ENCODE measurements around the gene CRPPA. TPM values are rescaled to one million over a fixed set of nuclear protein-coding genes. Genes with fewer than 3 reads are reported as not detected.
A peak's percentile ranks its signal among the peaks of the same experiment; 100 is the strongest.

CRPPA gene
- polyA plus RNA-seq, 5 donors: 3.0 to 3.9 (median 3.6) TPM

DNA sequence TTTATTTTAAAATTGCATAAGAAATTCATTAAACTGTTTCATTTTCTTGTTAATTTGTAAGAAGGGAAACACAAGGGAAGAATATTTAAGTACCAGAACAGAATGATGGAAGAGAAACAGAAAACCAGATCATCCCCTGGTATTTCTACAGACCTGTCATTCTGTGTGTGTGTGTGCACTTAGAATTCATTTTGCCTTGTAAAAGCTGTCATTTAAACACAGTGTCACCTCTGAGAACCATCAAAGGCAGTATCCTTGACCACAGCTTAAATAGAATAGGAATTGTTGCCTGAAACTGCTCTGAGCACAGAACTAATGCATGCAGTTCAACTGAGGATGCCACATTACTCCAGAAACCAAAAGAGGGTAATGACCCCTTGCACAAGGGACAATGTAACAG lies 6.8 kb upstream of the CRPPA start:
- no peak for DNase-seq

DNA sequence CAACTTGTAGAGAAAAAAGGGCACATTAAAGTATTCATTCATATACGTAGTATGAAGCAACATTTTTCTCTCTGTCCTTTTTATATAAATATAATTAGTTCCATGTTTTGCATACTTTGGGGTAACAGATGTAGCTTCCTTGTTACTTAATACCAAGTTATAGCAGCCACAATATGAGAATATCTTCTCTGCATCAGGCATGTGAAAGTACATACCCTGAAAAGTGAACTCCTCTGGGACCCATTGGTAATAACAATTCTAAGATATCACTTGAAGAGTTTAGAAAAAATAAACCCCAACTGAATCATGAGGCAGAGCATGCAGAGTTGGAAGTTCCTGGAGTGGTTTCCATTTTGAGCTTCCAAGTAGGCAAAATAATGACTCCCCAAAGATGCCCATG lies 2.4 kb upstream of the CRPPA start:
- no peak for DNase-seq

DNA sequence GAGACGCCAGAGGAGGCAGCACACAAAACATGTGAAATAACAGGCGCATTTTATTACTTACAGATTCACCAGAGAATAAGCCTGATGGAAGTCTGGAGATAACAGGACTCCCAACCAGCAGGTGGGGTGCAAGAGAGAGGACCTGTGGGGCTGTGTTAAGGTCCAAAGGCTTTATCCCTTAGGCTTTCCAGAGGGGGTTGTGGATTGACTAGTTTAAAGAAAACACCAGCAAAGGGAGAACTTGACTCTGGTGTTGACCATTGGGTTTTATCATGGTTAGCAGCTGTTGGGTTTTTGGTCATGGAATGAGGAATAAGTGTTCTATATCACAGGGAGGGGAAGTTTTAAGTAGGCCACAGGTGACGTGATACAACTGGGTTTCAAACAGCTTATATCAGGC lies 1.6 kb upstream of the CRPPA start:
- DNase-seq: no peak

DNA sequence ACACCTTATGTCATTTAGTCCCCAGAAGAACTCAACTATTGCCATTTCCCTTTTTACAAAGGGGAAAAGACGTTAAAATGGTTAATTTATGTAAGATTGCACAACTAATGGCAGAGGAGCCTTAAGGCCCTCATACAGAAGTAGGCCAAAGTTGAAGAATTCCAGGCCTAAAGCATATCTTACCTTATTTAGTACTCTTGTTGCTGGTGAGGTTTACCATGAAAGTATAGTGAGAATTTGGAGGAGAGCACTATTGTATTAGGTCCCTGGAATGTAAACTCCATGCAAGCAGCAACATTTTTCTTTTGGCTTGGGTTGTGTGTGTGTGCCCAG lies 731 bp upstream of the CRPPA start:
- no peak for DNase-seq

DNA sequence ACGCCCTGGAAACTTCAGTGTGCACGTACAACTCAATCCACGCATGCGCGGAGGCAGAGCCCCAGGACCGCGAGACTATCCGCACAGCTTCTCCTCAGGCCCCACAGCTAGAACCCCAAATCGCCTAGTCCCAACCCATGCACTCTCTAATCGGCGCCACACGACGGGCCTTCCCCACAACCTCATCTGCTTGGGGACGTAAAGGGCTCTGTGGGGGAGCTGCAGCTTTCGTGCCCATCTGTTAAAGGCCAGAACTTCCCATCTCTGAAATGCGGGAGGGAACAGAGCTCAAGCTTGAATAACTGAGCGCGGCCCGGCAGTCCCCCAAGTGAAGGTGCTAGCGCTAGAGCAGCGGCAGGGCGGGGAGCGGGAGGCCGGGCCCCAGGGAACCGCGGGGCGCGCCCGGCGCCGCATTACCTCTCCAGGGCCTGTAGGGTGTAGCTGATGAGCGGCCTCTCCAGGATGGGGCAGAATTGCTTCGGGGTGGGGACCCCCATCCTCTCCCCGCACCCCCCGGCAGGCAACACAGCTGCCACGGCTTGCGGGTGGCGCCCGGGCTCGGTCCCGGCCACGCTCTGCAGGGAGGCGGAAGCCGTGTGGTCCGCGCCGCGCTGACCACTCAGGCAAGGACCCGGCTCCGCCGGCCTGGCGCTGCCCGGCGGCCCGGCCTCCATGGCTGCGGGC lies 547 bp downstream of the CRPPA start:
- peak; percentile 89 to 90 for DNase-seq

DNA sequence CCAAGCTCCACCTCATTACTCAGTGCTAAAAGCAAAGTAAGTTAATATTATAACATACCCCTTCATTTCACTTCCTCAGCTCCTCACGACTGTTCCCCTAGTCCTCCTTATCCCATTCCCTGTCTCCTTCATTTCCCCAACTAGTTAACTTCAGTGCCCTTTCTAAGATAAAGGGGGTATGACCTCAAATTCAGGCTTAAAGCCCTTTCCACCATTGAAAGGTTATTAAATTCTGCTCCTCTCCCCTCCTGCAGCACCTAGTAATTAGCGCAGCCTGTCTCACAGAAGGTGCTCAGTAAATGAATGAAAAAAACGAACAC lies 1.0 kb downstream of the CRPPA start:
- no peak for DNase-seq

DNA sequence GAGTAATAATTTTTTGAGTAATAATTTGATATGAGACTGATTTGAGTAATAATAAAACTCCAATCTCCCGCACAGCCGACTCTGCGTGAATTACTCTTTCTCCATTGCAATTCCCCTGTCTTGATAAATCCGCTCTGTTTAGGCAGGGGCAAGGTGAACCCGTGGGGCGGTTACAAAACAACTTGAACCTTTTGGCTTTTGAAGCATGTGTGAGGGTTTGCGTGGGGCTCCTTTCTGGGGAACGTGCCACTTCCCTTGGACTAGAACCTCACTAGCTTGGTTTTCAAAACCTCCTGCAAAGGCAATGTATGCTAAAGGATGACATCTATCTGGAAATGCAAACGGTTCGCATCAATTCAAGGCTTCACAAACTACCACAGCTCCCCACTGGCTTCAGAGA lies 1.5 kb downstream of the CRPPA start:
- DNase-seq: no peak

DNA sequence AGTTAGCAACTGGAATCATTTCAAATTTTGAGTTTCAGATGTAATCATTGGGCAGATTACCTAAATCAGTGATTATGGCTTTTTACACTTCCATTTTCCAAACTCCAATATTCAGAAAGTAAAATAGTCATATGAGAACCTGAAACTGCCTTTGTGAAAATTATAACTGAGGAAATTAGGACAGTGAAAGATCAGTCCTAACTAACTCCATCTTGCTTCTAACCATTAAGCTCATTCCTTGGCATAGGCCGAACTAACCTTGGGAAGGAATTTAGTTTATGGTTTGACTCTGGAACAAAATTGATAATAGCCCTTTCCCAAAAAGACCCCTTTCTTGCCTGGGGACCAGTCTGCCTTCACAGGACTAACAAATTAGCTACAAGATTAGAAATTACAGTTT lies 2.2 kb downstream of the CRPPA start:
- DNase-seq: no peak

GRCh38 chr7:16417906-16418305 lies 3.4 kb downstream of the CRPPA start:
- DNase-seq: no peak

DNA sequence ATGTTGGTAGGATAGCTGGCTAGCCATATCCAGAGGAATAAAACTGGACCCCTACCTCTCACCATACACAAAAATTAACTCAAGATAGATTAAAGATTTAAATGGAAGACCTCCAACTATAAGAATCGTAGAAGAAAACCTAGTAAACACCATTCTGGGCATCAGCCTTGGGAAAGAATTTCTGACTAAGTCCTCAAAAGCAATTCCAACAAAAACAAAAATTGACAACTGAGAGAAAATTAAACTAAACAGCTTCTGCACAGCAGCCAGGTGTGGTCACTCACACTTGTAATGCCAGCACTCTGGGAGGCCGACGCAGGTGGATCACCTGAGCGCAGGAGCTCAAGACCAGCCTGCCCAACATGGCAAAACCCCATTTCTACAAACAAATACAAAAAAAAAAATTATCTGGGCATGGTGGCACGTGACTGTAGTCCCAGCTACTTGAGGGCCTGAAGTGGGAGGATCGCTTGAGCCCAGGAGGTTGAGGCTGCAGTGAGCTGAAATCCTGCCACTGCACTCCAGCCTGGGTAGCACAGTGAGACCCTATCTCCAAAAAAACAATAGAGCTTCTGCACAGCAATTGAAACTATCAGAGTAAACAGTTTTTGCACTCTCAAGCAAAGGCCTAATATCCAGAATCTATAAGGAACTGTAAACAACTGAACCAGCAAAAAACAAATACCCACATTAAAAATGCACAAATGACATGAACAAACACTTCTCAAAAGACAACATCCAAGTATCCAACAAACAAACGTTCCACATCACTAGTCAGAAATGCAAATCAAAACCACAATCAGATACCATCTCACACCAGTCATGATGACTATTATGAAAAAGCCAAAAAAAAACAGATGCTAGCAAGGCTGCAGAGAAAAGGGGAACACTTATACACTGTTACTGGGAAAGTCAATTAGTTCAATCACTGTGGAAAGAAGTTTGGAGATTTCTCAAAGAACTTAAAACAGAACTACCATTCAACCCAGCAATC lies 4.8 kb downstream of the CRPPA start:
- DNase-seq: no peak

GRCh38 chr7:16412274-16413254 lies 8.8 kb downstream of the CRPPA start:
- peak in 1 of 2 donors; percentile 57 for DNase-seq

GRCh38 chr7:16411391-16411790 lies 9.9 kb downstream of the CRPPA start:
- DNase-seq: no peak

- DNase-seq: no peak
Measured at GRCh38 chr7:16409777-16410176, 11.6 kb downstream of the CRPPA start.

DNA sequence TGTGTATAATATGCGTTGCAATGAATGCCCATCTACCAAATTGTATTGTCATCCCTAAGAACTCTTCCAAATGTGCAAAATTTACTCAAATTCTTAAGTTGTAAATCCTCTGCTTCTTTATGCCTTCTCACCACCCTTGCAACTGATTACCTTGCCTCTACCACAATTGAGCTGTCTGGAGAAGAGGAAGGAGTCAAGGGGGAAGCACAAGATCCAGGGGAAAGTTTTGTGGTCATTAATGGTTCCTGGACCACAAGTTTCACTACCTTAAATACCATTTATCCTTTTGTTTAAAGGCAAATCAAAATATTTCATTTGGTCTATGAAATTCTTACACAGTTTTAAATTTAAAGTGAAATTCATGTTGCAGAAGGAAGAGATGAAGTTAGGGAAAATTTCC lies 16.7 kb downstream of the CRPPA start:
- no peak for DNase-seq

- DNase-seq: no peak
Measured at GRCh38 chr7:16403475-16403874, 17.9 kb downstream of the CRPPA start.

GRCh38 chr7:16402940-16403339 lies 18.4 kb downstream of the CRPPA start:
- DNase-seq: no peak

DNA sequence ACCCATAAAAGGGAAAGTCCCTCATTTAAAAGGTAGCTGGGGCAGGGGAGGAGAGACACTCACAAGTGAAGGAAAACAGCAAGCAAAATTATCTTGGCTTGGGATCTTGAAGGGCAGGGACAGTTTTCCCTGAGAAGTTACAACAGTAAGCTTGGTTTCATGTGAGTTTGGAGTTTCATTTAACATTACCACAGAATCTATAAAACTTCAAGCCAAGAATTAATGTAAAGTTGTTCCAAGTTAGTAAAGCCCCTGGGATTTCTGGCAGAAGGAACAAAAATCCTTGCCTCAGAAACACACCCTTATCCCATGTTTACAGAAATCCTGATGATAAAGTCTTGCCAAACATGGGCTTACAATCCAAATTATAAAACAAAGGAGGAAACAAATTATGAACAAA lies 19.2 kb downstream of the CRPPA start:
- DNase-seq: peak in 1 of 2 donors; percentile 78

GRCh38 chr7:16400893-16401275 lies 20.5 kb downstream of the CRPPA start:
- no peak for DNase-seq

- DNase-seq: no peak
Measured at GRCh38 chr7:16399916-16400892, 21.1 kb downstream of the CRPPA start.

DNA sequence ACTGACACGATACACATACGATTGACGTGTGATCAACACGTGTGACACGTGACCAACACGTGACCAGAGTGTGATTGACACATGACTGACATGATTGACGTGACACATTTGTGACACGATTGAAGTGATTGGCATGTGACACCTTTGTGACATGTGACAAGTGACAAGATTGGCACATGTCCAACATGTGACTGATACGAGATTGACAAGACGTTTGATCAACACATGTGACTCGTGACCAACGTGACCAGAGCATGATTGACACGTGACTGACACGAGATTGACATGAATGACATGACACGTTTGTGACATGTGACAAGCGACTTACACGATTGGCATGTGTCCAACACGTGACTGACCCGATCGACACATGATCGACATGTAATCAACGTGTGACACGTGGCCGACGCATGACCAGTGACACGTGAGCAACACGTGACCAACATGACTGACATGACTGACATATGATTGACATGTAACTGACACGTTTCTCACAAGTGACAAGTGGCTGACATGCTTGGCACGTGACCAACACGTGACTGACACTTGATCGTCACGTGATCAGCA lies 22.0 kb downstream of the CRPPA start:
- DNase-seq: peak in 1 of 2 donors; percentile 51
